Hematopoietic multipotent progenitor cell treated with erythropoietin and hydrocortisone succinate and interleukin-3 and kit ligand, for 8 days (in vitro differentiated cells): Measurements from ENCODE around the gene HOXB1.
A peak's percentile ranks its signal among the peaks of the same experiment; 100 is the strongest.

Source experiments
- DNase-seq: peaks from one replicate; pipeline ENCODE4 v3.0.0-alpha.2; 2015

HOXB1 gene

DNA sequence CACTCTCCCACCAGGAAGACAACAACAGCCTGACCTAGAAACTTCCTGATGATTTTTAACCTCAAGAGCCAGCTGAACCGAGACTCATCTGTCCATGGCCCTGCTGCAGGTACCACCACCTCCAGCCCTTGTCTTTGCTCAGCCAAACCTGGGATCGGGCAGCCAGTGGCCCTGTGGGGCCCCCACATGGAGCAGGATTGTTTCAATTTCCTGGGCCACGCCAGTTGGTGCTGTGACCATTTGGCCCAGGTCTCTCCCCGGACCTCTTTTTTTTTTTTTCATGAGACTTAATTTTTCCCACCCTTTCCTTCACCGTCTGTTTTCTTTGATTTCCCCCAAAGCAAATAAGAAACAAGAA, 22.4 kb upstream of the HOXB1 start:
- DNase-seq = no peak

DNA sequence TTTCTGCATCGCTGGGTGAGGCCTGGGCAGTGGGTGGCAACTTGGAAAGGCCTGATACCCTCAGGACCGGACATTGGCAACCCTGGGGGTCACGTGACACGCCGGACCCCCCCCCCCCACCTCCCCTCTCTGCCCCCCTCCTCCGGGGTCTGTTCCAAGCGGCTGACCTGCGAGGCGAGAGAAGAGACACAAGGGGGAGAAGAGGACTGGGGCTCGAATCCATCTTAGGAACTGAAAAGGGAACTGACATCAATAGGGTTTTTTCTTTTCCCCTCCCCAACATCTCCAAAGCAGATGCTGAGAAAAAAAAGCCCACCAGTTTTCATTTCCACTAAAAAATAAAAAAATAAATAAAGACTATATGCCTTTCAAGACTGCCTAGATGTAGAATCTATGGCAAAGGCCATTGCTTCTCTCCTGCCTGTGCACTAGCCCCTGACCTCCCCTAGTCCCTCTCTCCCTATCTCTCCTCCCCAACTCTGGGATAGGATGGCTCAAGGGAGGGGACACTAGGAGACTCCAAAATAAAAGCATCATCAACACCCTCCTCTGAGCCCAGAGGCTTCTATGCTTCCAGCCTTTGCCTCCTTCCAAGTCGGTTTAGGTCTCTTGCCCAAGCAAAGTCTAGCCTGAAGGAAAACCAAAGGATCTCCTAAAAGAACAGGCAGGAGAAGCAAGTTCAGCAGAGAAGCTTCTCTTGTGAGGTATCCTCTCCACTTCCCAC, 21.8 kb upstream of the HOXB1 start:
- no peak for DNase-seq

DNA sequence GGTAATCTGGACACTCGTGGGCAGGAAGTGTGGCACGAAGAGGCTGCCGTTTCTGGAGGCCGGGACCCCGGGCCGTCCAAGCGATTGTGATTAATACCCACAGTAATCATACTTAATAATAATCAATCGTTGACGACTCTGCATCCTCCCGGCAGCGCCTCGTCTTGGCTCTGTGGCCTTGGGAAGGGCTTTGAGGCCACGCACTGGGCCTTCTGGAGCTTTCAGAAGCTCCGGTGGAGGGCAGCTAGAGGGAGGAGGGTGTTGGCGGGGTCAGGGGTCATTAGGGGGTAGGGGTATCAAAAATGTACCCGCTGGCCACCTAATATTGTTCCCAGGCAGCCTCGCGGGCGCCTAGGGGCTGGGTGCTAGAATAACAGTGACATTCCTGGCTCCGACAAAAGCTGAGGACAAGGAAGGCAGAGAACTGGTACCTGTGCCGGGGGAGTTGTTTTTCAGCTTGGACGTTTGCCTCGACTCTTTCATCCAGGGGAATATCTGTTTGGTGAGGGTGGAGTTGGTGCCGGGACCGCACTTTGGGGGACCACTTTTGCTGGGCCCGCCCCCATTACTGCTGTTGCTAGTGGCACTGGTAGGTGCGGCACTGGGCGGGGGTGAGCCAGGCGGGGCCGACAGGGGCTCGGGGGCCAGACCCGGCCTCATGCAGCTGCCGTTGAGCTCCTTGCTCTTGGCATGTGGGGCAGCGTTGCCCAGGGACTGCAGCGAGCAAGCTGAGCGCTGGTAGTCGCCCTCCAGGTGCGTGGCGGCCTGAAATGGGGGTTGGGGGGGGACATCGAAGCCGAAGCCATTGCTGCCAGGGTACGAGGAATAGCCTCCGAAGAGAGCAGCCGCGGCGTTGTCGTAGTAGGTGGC, 21.0 kb upstream of the HOXB1 start:
- DNase-seq = no peak

- no peak for DNase-seq
These were observed 20.4 kb upstream of the HOXB1 start for GRCh38 chr17:48551214-48551555.

GRCh38 chr17:48550502-48551213, 19.8 kb upstream of the HOXB1 start:
- DNase-seq = no peak

DNA sequence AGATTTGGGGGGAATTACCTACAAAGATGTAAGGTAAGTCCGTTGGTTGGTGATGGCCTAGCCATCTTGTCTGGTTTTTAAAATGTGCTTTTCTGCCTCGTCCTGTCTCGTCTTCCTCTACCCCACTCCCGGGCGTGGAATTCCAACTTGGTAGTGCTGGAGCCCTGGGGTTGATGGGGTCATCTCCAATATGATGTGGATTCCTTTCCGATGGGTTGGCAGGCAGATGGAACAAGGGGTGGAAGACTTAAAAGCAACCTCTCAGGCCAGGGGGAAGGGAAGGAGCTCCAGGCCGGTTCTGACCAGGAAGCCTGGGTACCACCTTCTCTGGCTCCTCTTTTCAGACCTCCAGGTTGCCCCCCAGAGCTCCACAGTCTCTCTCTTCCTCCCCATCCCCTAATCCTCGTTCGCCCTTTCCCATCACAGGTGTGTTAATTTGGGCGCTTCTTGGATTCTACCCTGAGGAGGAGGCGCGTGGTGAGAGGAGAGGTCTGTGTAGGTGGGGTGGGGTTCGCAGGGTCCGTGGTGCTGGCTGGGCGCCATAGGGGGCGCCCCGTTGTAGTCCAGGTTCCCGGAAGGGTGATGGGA, 19.2 kb upstream of the HOXB1 start:
- no peak for DNase-seq

GRCh38 chr17:48549281-48549630, 18.4 kb upstream of the HOXB1 start:
- DNase-seq = no peak

DNA sequence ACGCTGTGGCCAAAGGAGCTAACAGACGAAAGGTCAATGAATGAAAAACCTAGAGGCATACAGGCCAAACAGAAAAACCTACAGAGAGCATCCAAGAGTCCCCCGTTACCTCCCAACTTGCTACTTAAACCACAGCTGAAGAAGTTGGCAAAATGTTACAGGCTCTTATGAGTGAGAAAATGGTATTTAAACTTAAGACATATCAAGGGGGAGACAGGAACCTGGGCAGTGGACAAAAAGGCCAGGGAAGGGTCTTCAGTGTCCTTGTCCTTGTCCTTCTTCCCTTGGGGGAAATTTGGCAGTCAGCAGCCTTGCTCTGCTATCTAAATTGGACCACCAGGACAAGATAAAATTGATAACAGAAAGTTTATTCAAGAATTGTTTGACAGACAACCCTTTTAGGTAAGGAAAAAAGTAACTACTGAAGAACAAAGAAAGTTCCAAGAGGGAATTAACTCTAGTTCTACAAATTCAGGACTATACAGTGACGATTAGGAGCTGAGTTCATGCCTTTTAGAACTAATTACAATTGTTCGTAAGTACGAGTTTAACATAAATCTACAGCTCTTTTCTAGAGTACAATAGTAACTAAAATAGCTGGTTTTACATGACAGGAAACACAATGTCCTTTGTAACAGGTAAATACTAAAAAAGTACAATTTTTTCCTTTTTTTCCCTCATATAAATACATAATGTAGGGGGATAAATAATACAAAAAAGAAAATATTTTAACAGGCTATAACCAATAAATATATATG, 17.9 kb upstream of the HOXB1 start:
- peak; percentile 40 for DNase-seq

DNA sequence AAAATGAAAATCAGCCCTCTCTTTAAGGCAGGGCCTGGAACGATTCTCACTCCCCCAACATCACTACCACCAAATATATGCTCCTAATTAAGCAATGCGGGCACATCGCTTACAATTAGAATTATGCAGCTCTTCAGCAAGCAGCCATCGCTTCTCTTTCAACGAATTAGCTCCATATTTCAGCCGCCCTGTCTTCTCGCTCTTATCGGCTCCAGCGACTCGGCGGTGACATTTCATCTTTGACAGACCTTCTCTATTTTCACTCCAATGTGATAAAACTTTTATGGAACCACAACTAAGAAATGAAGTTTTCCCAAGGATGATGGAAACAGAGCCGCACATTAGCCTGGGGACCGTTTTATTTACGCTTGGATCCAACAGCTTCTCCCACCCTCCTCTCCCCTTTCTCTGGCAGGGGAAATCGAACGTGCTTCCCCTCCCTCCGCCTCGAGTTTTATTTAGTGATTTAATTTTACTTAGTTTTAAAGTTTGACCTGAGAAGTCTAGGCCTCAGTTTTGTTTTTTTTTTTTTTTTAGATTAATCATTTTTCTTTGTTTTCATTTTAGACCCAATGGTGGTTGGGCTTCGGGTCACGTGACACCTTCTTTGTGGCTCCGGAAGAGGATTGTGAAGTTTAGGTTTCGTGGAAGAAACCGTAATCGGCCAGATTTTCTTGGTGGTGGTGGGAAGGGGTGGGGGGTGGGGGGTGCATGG, 17.2 kb upstream of the HOXB1 start:
- peak; percentile 80 for DNase-seq

DNA sequence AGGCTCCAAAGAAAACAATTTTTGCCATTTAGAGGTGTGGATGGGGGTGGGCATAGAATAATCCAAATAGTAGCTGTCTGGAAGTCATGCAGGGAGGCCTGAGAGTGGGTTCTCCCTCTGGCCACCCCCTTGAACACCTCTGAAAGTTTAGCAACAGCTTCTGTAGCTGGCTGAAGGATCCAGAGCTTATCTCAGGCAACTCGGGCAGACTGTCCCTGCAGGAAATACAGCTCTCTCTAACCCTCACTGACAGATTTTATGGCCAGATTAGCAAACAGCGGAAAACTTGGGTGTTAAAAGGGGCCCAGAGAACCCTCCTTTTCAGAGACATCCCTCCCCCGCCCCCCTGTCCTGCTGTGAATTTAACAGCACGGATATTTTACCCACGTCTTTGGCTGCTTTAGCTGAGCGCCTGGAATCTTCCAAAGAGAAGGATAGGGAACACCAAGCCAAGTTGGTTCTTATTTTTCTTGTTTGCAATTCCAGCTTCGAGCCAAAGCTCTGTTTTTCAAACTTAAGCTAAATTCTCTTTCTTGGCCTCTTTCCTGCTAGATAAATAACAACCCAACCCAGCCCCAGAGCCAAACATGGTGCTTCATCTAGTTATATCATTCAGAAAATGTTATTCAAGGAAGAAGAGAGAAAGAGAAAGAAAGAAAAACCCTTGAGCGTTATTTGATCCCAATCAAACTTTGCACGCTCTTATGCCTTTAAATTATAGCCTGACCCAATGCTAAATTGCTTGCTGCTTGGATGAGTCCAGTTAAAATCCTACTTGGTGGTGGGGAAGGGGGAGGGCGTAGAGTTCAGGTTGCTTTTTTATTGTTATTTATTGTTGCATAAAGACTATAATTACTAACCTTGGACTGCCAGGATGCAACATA, 16.4 kb upstream of the HOXB1 start:
- peak; percentile 94 for DNase-seq

DNA sequence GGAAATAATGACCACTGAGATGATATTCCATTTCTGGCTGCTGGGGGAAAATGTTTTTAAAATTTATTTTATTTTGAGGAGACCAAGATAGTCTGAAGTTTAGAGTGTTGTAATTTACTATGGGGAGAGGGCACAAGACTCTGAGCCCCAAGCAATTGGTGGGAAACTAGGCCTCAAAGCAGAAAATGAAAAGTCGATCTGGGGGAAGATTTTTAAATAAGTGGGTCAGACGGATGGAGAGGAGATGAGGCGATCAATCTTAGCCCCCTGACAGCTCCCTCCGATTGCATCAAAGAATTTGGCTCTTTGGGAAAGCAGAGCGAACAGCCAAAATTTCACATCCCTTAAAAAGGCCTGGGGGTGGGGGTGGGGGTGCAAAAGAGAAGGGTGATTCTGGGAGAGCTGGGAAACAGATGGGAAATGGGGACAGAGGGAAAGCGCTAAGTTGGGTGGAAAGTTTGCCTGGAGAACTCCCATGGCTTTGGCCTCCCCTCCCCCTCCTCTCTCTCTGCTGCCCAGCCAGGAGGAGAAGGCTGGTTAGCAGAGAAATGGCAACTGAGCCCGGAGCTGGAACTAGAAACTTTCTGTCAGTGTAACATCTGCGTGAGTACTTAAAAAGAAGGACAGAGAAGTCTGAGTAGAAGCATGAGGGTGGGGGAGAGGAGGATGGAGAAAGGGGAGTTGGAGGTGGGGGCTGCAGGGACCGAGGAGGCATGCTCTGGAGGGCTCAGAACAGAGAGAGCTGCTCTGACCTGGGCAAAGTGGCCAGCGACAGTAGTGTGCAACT, 15.5 kb upstream of the HOXB1 start:
- DNase-seq = peak; percentile 52

DNA sequence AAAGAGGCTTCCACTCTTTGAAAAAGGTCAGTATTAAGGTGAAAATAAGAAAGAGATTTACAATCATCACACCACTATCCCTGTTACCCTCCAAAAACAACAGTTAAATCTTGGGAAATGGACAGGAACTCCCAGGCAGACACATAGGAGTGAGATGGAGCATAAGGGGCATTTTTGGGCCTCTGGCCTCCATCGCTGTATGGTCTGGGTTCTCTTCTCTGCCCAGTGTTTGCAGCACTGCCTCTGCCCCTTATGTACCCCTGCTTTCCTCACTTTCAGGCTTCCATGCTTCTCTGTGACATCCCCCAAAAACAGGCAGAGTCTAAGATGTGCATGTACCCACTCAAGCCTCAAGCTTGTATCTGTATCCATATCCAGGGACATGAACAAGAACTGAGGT, 14.7 kb upstream of the HOXB1 start:
- DNase-seq = peak; percentile 16

- peak; percentile 77 for DNase-seq
These were observed 14.2 kb upstream of the HOXB1 start, which contains the start of gene HOXB2 for GRCh38 chr17:48545022-48545375. Gene HOXB2, minus strand, starts transcription at chr17:48545109. Its CDS starts 198 bp downstream, at chr17:48544911.

DNA sequence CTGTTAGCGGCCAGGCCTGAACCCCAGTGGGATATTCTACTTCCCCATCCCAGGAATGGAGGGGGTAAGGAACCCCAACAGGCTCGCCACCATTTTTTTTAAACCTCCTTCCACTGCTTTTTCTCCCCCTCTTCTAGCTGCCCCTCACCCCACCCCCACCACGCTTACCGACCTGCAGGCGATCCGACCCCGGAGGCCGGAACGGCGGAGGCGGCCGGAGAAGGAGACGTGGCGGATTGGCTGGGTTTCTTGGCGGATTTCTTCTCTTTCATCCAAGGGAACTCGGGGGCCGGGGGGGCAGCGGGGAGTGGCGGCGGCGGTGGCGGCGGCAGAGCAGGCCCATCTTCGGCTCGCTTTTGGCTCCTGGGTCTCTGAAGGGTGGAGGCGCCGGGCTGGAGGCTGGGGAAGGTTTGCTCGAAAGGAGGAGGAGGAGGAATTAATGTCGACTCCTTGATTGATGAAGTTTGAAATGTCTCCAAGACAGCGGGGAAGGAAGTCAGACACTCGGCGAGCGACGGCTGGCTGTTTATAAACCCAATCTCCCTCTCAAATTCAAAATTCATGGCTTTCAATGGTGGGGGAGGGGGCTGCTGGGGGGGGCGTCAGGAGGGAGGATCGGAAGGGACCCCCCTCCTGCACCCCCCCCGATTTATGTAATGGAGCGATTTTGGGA, 13.7 kb upstream of the HOXB1 start:
- DNase-seq = peak; percentile 55

DNA sequence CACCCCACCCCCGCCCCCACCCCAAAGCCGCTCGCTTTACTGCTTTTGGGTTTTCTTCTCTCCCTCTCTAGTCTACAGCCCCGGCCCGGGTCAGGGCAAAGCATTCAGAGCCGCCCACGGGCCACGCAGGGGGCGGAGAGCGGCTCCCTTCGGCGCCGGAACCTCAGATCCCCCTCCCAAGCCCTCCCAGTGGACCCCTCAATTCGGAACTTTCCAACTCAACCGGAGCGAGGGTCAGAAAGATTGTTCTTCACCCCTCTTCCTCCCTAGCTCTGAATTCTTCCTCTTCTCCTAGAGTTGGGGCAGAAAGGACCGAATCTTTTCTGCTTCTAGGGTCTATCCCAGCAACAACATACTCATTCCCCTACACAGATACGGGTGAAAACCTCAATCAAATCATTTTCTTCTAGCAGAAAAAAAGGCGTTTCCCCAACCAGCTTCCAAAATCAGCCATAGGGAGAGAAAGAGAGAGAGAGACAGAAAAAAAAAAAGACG, 13.1 kb upstream of the HOXB1 start:
- peak; percentile 60 for DNase-seq

- DNase-seq = peak; percentile 56
These were observed 12.5 kb upstream of the HOXB1 start for GRCh38 chr17:48543107-48543853.

- no peak for DNase-seq
These were observed 11.9 kb upstream of the HOXB1 start for GRCh38 chr17:48542698-48543106.

GRCh38 chr17:48542114-48542656, 11.4 kb upstream of the HOXB1 start:
- peak; percentile 60 for DNase-seq
